ENCODE results near the gene STK32C.

- TF ChIP-seq POLR2A (IDR thresholded peaks at IDR 0.05; ENCODE audit: low read depth, low read length) (no peak), POLR2AphosphoS5 (IDR thresholded peaks at IDR 0.05; ENCODE audit: low read depth, low read length) (no peak), TAF1 (IDR thresholded peaks at IDR 0.05; ENCODE audit: low read depth, low read length) (no peak)
Observed at GRCh38 chr10:132209978-132210530, 97.7 kb downstream of the STK32C start.
